CD14-positive monocyte (primary cell): Measurements from ENCODE around the gene KRT12. TPM values are rescaled to one million over a fixed set of nuclear protein-coding genes. Genes with fewer than 3 reads are reported as not detected.

Source experiments
- DNase-seq, 3 donors: peaks; one replicate each; pipeline ENCODE4 v3.0.0-alpha.2; 2011 to 2022
- H2AFZ ChIP-seq: 2 replicates; pipeline ENCODE4 v1.6.0; 2012; ENCODE audit warnings: mild to moderate bottlenecking, low read depth, low read length, inconsistent platforms; ENCODE audit not compliant: insufficient read depth, poor library complexity, severe bottlenecking
- H3K27ac ChIP-seq, 2 donors: 1 replicate in 1 of 2; 2 replicates in 1 of 2; pipeline ENCODE4 v1.5.1; 2012 to 2013; ENCODE audit warnings: low read length in 2 of 2, control low read depth in 1 of 2, inconsistent platforms in 1 of 2, low read depth in 1 of 2, mild to moderate bottlenecking in 1 of 2
- H3K27me3 ChIP-seq, 2 donors: one replicate each; pipeline versions ENCODE4 v1.6.0 to v1.6.1; 2011 to 2013; ENCODE audit warnings: low read length in 2 of 2; ENCODE audit not compliant: control insufficient read depth in 2 of 2, insufficient read depth in 2 of 2
- H3K36me3 ChIP-seq, 2 donors: replicated peaks in 1 of 2; 1 replicate in 1 of 2; 2 replicates in 1 of 2; pipeline versions ENCODE4 v1.5.1 to v1.6.1; 2012 to 2013; ENCODE audit warnings: low read length in 2 of 2, control low read depth in 1 of 2, inconsistent platforms in 1 of 2, mild to moderate bottlenecking in 1 of 2; ENCODE audit not compliant: insufficient read depth in 2 of 2, control insufficient read depth in 1 of 2
- H3K4me1 ChIP-seq, 2 donors: 1 replicate in 1 of 2; 2 replicates in 1 of 2; pipeline versions ENCODE4 v1.5.1 to v1.6.1; 2012 to 2013; ENCODE audit warnings: low read length in 2 of 2, control low read depth in 1 of 2, inconsistent platforms in 1 of 2, mild to moderate bottlenecking in 1 of 2, moderate library complexity in 1 of 2; ENCODE audit not compliant: insufficient read depth in 2 of 2, control insufficient read depth in 1 of 2
- H3K4me2 ChIP-seq: replicated peaks from 2 replicates; pipeline ENCODE3; 2012; ENCODE audit warnings: low read length, moderate library complexity, mild to moderate bottlenecking; ENCODE audit not compliant: poor library complexity, severe bottlenecking; ENCODE audit errors: extremely low read depth
- H3K4me3 ChIP-seq, 3 experiments: fragments of 200-600 bp in 1 of 3; sonication (generic) in 1 of 3; replicated peaks in 1 of 3; 1 replicate in 2 of 3; 2 replicates in 1 of 3; pipeline ENCODE4 v1.5.1; 2011 to 2013; ENCODE audit warnings: low read length in 3 of 3, mild to moderate bottlenecking in 3 of 3, control low read depth in 2 of 3, low read depth in 2 of 3, inconsistent platforms in 1 of 3, moderate library complexity in 1 of 3
- H3K79me2 ChIP-seq: 2 replicates; pipeline ENCODE4 v1.6.0; 2012; ENCODE audit warnings: mild to moderate bottlenecking, control low read depth, inconsistent platforms, low read length, moderate library complexity; ENCODE audit not compliant: insufficient read depth
- H3K9ac ChIP-seq: 2 replicates; pipeline ENCODE4 v1.6.0; 2017; ENCODE audit warnings: low read length, mild to moderate bottlenecking; ENCODE audit not compliant: insufficient read depth, poor library complexity, severe bottlenecking
- H3K9me3 ChIP-seq, 2 donors: replicated peaks in 1 of 2; 1 replicate in 1 of 2; 2 replicates in 1 of 2; pipeline versions ENCODE4 v1.5.1 to v1.6.1; 2012 to 2013; ENCODE audit warnings: low read length in 2 of 2, control low read depth in 1 of 2; ENCODE audit not compliant: control insufficient read depth in 1 of 2, insufficient read depth in 1 of 2
- H4K20me1 ChIP-seq: 2 replicates; pipeline ENCODE4 v1.6.0; 2012; ENCODE audit warnings: mild to moderate bottlenecking, low read length, control low read depth, moderate library complexity; ENCODE audit not compliant: insufficient read depth
- H3K27ac Mint-ChIP-seq, 7 donors: one replicate each; pipeline ENCODE4 v1.8.0; 2020; ENCODE audit warnings: mild to moderate bottlenecking in 7 of 7, mixed read lengths in 7 of 7, moderate library complexity in 6 of 7, inconsistent platforms in 2 of 7
- H3K27me3 Mint-ChIP-seq, 3 donors: one replicate each; pipeline ENCODE4 v1.8.0; 2021 to 2022; ENCODE audit warnings: low read depth in 3 of 3, mild to moderate bottlenecking in 3 of 3, mixed read lengths in 3 of 3, moderate library complexity in 3 of 3, inconsistent platforms in 1 of 3
- H3K36me3 Mint-ChIP-seq, 2 donors: one replicate each; pipeline ENCODE4 v1.8.0; 2020; ENCODE audit warnings: mixed read lengths in 2 of 2, inconsistent platforms in 1 of 2, mild to moderate bottlenecking in 1 of 2
- H3K4me1 Mint-ChIP-seq: one replicate; pipeline ENCODE4 v1.8.0; 2020; ENCODE audit warnings: mild to moderate bottlenecking, mixed read lengths
- H3K4me3 Mint-ChIP-seq, 2 donors: one replicate each; pipeline ENCODE4 v1.8.0; 2020; ENCODE audit warnings: mild to moderate bottlenecking in 2 of 2, mixed read lengths in 2 of 2, moderate library complexity in 1 of 2
- H3K9me3 Mint-ChIP-seq, 7 donors: one replicate each; pipeline ENCODE4 v1.8.0; 2020 to 2022; ENCODE audit warnings: mixed read lengths in 7 of 7, mild to moderate bottlenecking in 6 of 7, moderate library complexity in 6 of 7, inconsistent platforms in 2 of 7
- WGBS: methylation state at CpG from one replicate; pipeline ENCODE4 v1.1.5; 2013; ENCODE audit warnings: missing lambda C conversion rate; ENCODE audit not compliant: insufficient coverage; 5-methylcytosine and 5-hydroxymethylcytosine counted together
- intact Hi-C, 2 donors: fragments of 100-400 bp; cut with micrococcal nuclease; formaldehyde crosslinking; loops; one replicate each; pipeline versions ENCODE4 v1.15.0 to v1.15.1; 2023
- polyA plus RNA-seq, 3 donors: library from polyadenylated mRNA; depleted of rRNA in 1 of 3; unstranded in 2 of 3; stranded (reverse) in 1 of 3; fragments of 300-500 nt in 2 of 3; fragments of >200 nt in 1 of 3; fragmentation: Illumina TruSeq in 2 of 3; gene quantifications; 1 replicate in 2 of 3; 2 replicates in 1 of 3; pipeline ENCODE4 v1.2.3, GENCODE V29; 2012 to 2021
- TF ChIP-seq, protein P1 (sequence below): fragments of 200-600 bp; IDR thresholded peaks from one replicate; pipeline ENCODE4 v1.8.0; 2022; ENCODE audit warnings: antibody characterized with exemption, mild to moderate bottlenecking

The KRT12 gene
- polyA plus RNA-seq, 3 donors = not detected

DNA sequence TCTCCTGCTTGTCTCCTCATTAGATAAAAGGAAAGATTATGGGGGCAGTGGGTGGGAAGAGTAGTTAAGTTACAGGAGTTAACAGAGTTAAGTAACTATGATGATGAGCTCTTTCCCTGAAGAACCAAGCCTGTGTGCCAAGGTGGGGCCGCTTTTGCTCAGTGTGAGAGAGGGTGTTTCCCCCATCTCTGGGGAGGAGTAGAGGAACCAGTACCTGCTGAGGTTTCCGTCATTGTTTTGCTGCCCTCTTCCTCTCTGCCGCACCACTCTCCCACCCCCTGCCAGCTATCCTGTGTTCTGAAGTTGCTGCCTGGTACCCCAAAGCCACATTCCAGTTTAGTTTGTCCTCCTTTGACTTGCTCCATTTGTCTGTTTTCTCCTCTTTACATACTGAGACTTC lies 23.8 kb downstream of the KRT12 start:
- intact Hi-C loops = no loop called here
- no peak for DNase-seq
- Histone ChIP-seq H3K4me1 (no peaks in the 10 kb centered on the region), H3K4me3 (no peak overlapping the region), H3K79me2 (no peaks in the 10 kb centered on the region), H3K9me3 (no peaks in the 10 kb centered on the region), H3K36me3 (no peaks in the 10 kb centered on the region), H4K20me1 (no peaks in the 10 kb centered on the region), H3K27me3 (peaks cover 7 to 14% of the 10 kb centered on the region in 2 donors), H3K27ac (no peak overlapping the region), H3K4me2 (no peak overlapping the region), H2AFZ (no peak overlapping the region), H3K9ac (no peak overlapping the region)
- TF ChIP-seq, protein P1, sequence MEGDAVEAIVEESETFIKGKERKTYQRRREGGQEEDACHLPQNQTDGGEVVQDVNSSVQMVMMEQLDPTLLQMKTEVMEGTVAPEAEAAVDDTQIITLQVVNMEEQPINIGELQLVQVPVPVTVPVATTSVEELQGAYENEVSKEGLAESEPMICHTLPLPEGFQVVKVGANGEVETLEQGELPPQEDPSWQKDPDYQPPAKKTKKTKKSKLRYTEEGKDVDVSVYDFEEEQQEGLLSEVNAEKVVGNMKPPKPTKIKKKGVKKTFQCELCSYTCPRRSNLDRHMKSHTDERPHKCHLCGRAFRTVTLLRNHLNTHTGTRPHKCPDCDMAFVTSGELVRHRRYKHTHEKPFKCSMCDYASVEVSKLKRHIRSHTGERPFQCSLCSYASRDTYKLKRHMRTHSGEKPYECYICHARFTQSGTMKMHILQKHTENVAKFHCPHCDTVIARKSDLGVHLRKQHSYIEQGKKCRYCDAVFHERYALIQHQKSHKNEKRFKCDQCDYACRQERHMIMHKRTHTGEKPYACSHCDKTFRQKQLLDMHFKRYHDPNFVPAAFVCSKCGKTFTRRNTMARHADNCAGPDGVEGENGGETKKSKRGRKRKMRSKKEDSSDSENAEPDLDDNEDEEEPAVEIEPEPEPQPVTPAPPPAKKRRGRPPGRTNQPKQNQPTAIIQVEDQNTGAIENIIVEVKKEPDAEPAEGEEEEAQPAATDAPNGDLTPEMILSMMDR = no peak
- H3K9me3 Mint-ChIP-seq = peaks cover 0 to 8% (median 0%) of the 10 kb centered on the region in 7 donors
- H3K4me3 Mint-ChIP-seq = peak overlapping the region in 1 of 2 donors; percentile 27
- H3K27me3 Mint-ChIP-seq = peaks cover 20 to 50% (median 34%) of the 10 kb centered on the region in 3 donors
- H3K4me1 Mint-ChIP-seq = no peaks in the 10 kb centered on the region
- WGBS = no CpG with 5 or more reads among the region's 3 CpGs
- H3K27ac Mint-ChIP-seq = no peak overlapping the region
- no peaks in the 10 kb centered on the region for H3K36me3 Mint-ChIP-seq

DNA sequence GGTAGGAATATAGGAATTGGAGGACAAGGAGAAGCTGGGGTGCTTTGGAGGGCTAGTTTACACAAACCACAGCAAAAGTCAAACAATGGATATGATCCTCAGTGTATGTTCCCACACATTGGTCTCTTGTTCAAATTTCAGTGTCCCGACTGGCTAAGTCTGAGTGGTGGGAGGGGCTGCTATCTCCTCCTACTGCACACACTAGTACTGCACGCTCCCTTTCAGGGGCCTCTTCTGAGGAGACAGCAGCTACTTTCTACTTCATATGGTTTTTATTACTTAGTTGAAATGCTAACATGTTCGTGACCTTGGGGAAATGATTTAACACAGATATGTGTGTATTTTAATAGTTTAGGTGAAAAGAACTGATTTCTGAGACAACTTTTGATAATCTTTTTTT lies 25.8 kb downstream of the KRT12 start:
- peaks cover 7 to 13% of the 10 kb centered on the region in 2 donors for H3K27me3 ChIP-seq
- H3K79me2 ChIP-seq = no peaks in the 10 kb centered on the region
- H3K9ac ChIP-seq = no peak overlapping the region
- Mint-ChIP-seq H3K27me3 (peaks cover 18 to 44% (median 32%) of the 10 kb centered on the region in 3 donors), H3K27ac (no peak overlapping the region), H3K4me1 (no peaks in the 10 kb centered on the region), H3K36me3 (no peaks in the 10 kb centered on the region), H3K9me3 (peaks cover 0 to 8% (median 0%) of the 10 kb centered on the region in 7 donors), H3K4me3 (no peak overlapping the region)
- no peaks in the 10 kb centered on the region for H4K20me1 ChIP-seq
- no peak overlapping the region for H3K4me3 ChIP-seq
- no peaks in the 10 kb centered on the region for H3K36me3 ChIP-seq
- H3K9me3 ChIP-seq = no peaks in the 10 kb centered on the region
- no peak for DNase-seq
- intact Hi-C loops = no loop called here
- H2AFZ ChIP-seq = no peak overlapping the region
- no peaks in the 10 kb centered on the region for H3K4me1 ChIP-seq
- TF ChIP-seq, protein P1 = no peak
- no peak overlapping the region for H3K27ac ChIP-seq
- no CpG with 5 or more reads among the region's 3 CpGs for WGBS
- H3K4me2 ChIP-seq = no peak overlapping the region
